H9 (cell line): ENCODE measurements around the gene MED27. TPM values are rescaled to one million over a fixed set of nuclear protein-coding genes. Genes with fewer than 3 reads are reported as not detected.

ENCODE experiments used
- DNase-seq: peaks from one replicate; pipeline ENCODE4 v3.0.0-alpha.2; 2017
- H2AFZ ChIP-seq: one replicate; pipeline ENCODE4 v1.6.1; 2013; ENCODE audit warnings: mild to moderate bottlenecking, low read length, control low read depth, moderate library complexity
- H2AK5ac ChIP-seq: 2 replicates; pipeline ENCODE4 v1.6.1; 2013; ENCODE audit warnings: low read length, control low read depth, mixed read lengths; ENCODE audit not compliant: insufficient read length
- H2BK120ac ChIP-seq: one replicate; pipeline ENCODE4 v1.6.1; 2013; ENCODE audit warnings: low read depth, mild to moderate bottlenecking, low read length, control low read depth, inconsistent platforms; ENCODE audit not compliant: poor library complexity, severe bottlenecking
- H2BK12ac ChIP-seq: 2 replicates; pipeline ENCODE4 v1.6.1; 2013; ENCODE audit warnings: low read length, control low read depth, mixed read lengths, low read depth; ENCODE audit not compliant: insufficient read length
- H2BK15ac ChIP-seq: 2 replicates; pipeline ENCODE4 v1.6.1; 2013; ENCODE audit warnings: low read depth, low read length, control low read depth
- H2BK20ac ChIP-seq: one replicate; pipeline ENCODE4 v1.6.1; 2013; ENCODE audit warnings: low read depth, mild to moderate bottlenecking, low read length, control low read depth, inconsistent platforms; ENCODE audit not compliant: poor library complexity, severe bottlenecking
- H2BK5ac ChIP-seq: 2 replicates; pipeline ENCODE4 v1.6.1; 2013; ENCODE audit warnings: low read length, control low read depth, mixed read lengths; ENCODE audit not compliant: insufficient read length
- H3K14ac ChIP-seq: 2 replicates; pipeline ENCODE4 v1.6.1; 2013; ENCODE audit warnings: low read length, control low read depth; ENCODE audit not compliant: insufficient read depth
- H3K18ac ChIP-seq: 2 replicates; pipeline ENCODE4 v1.6.1; 2013; ENCODE audit warnings: low read depth, mild to moderate bottlenecking, mixed read lengths, low read length, control low read depth; ENCODE audit not compliant: insufficient read length
- H3K23ac ChIP-seq: 2 replicates; pipeline ENCODE4 v1.6.1; 2013; ENCODE audit warnings: low read length, control low read depth, mixed read lengths, low read depth; ENCODE audit not compliant: insufficient read length
- H3K23me2 ChIP-seq: 2 replicates; pipeline ENCODE4 v1.6.1; 2013; ENCODE audit warnings: low read depth, mild to moderate bottlenecking, mixed read lengths, low read length, control low read depth; ENCODE audit not compliant: insufficient read length, poor library complexity, severe bottlenecking
- H3K27ac ChIP-seq: 2 replicates; pipeline ENCODE4 v1.5.1; 2013; ENCODE audit warnings: low read length, control low read depth, mixed read lengths, low read depth; ENCODE audit not compliant: insufficient read length
- H3K27me3 ChIP-seq: 2 replicates; pipeline ENCODE4 v1.6.1; 2013; ENCODE audit warnings: low read length, control low read depth, inconsistent platforms; ENCODE audit not compliant: insufficient read depth
- H3K4ac ChIP-seq: 2 replicates; pipeline ENCODE4 v1.6.1; 2013; ENCODE audit warnings: low read depth, mild to moderate bottlenecking, control low read depth, inconsistent platforms, low read length, moderate library complexity
- H3K4me1 ChIP-seq: 2 replicates; pipeline ENCODE4 v1.6.1; 2013; ENCODE audit warnings: low read length, control low read depth, inconsistent platforms; ENCODE audit not compliant: insufficient read depth
- H3K4me2 ChIP-seq: 2 replicates; pipeline ENCODE4 v1.6.1; 2013; ENCODE audit warnings: low read length, control low read depth, mixed read lengths; ENCODE audit not compliant: insufficient read length, insufficient read depth
- H3K56ac ChIP-seq: 2 replicates; pipeline ENCODE4 v1.6.1; 2013; ENCODE audit warnings: low read depth, mild to moderate bottlenecking, mixed read lengths, low read length, control low read depth; ENCODE audit not compliant: insufficient read length
- H3K79me1 ChIP-seq: 2 replicates; pipeline ENCODE4 v1.6.1; 2013; ENCODE audit warnings: low read depth, mild to moderate bottlenecking, moderate library complexity, low read length, control low read depth, inconsistent platforms; ENCODE audit not compliant: insufficient read depth, poor library complexity, severe bottlenecking
- H3K79me2 ChIP-seq: 2 replicates; pipeline ENCODE4 v1.6.1; 2013; ENCODE audit warnings: low read length, control low read depth, inconsistent platforms; ENCODE audit not compliant: insufficient read depth
- H3K9ac ChIP-seq: 2 replicates; pipeline ENCODE4 v1.6.1; 2013; ENCODE audit warnings: low read length, control low read depth, mixed read lengths; ENCODE audit not compliant: insufficient read length; ENCODE audit errors: extremely low read depth
- H3K9me3 ChIP-seq: one replicate; pipeline ENCODE4 v1.6.1; 2013; ENCODE audit warnings: low read depth, low read length, inconsistent platforms; ENCODE audit not compliant: control insufficient read depth
- H3T11ph ChIP-seq: one replicate; pipeline ENCODE4 v1.6.1; 2013; ENCODE audit warnings: mild to moderate bottlenecking, low read length, control low read depth, inconsistent platforms
- H4K20me1 ChIP-seq: one replicate; pipeline ENCODE4 v1.6.1; 2013; ENCODE audit not compliant: control insufficient read depth, insufficient read length, insufficient read depth
- H4K5ac ChIP-seq: 2 replicates; pipeline ENCODE4 v1.6.1; 2013; ENCODE audit warnings: low read depth, mild to moderate bottlenecking, mixed read lengths, low read length, control low read depth; ENCODE audit not compliant: insufficient read length
- H4K8ac ChIP-seq: replicated peaks from 2 replicates; pipeline ENCODE4 v1.6.1; 2013; ENCODE audit warnings: low read length, control low read depth, mixed read lengths, low read depth; ENCODE audit not compliant: insufficient read length
- H4K91ac ChIP-seq: 2 replicates; pipeline ENCODE4 v1.6.1; 2013; ENCODE audit warnings: low read depth, mild to moderate bottlenecking, moderate library complexity, mixed read lengths, low read length, control low read depth; ENCODE audit not compliant: insufficient read length
- H3K27ac Mint-ChIP-seq, 3 experiments: 2 replicates in 2 of 3; 3 replicates in 1 of 3; pipeline ENCODE4 v1.8.0; 2020 to 2021; ENCODE audit warnings: mixed read lengths in 3 of 3, mild to moderate bottlenecking in 1 of 3, moderate library complexity in 1 of 3
- H3K27me3 Mint-ChIP-seq: 2 replicates; pipeline ENCODE4 v1.8.0; 2021; ENCODE audit warnings: low read depth, mild to moderate bottlenecking, moderate library complexity, mixed read lengths
- H3K36me3 Mint-ChIP-seq, 3 experiments: 2 replicates in 2 of 3; 3 replicates in 1 of 3; pipeline ENCODE4 v1.8.0; 2020 to 2021; ENCODE audit warnings: low read depth in 3 of 3, mixed read lengths in 3 of 3; ENCODE audit not compliant: insufficient read depth in 1 of 3
- H3K4me1 Mint-ChIP-seq, 2 experiments: 2 replicates each; pipeline ENCODE4 v1.8.0; 2020; ENCODE audit warnings: mixed read lengths in 2 of 2
- H3K4me3 Mint-ChIP-seq, 2 experiments: 2 replicates in 1 of 2; 3 replicates in 1 of 2; pipeline ENCODE4 v1.8.0; 2020 to 2021; ENCODE audit warnings: mild to moderate bottlenecking in 2 of 2, mixed read lengths in 2 of 2, moderate library complexity in 1 of 2
- H3K9me3 Mint-ChIP-seq, 2 experiments: 2 replicates in 1 of 2; 3 replicates in 1 of 2; pipeline ENCODE4 v1.8.0; 2020; ENCODE audit warnings: mild to moderate bottlenecking in 2 of 2, mixed read lengths in 2 of 2, moderate library complexity in 1 of 2
- CTCF ChIP-seq: fragments of 200-600 bp; sonication (generic); conservative IDR thresholded peaks from 3 replicates; pipeline ENCODE4 v1.8.0; 2021; ENCODE audit warnings: antibody characterized with exemption, mild to moderate bottlenecking
- WGBS: extraction: QIAGEN DNeasy Blood & Tissue Kit; methylation state at CpG from one replicate; pipeline ENCODE4 v1.1.7; 2013; ENCODE audit warnings: missing lambda C conversion rate, low lambda C conversion rate, mixed read lengths; ENCODE audit not compliant: insufficient read length; ENCODE audit errors: extremely low coverage; 5-methylcytosine and 5-hydroxymethylcytosine counted together
- total RNA-seq: library from RNA; stranded (reverse); gene quantifications from 2 replicates; pipeline ENCODE4 v1.2.1, GENCODE V29; 2021

Gene MED27
- total RNA-seq, 1 experiment from 2014 or later = 33.5 TPM

GRCh38 chr9:131925677-131926177 is 153.9 kb downstream of the MED27 start:
- Mint-ChIP-seq H3K4me3 (no peak overlapping the region), H3K9me3 (no peaks in the 10 kb centered on the region), H3K4me1 (peaks cover 25 to 28% of the 10 kb centered on the region in 2 experiments), H3K27ac (peak overlapping the region in 1 of 3 experiments; percentile 27; a peak in 2 of 7 replicates), H3K27me3 (no peaks in the 10 kb centered on the region), H3K36me3 (peaks cover 0 to 3% (median 0%) of the 10 kb centered on the region in 3 experiments; a peak in 3 of 7 replicates)
- peaks cover 6% of the 10 kb centered on the region for H3K79me1 ChIP-seq
- H2AK5ac ChIP-seq = no peak overlapping the region
- no peaks in the 10 kb centered on the region for H3K79me2 ChIP-seq
- H2BK120ac ChIP-seq = no peak overlapping the region
- H3T11ph ChIP-seq = no peak overlapping the region
- H3K27me3 ChIP-seq = no peaks in the 10 kb centered on the region
- no peak overlapping the region for H3K23ac ChIP-seq
- H2AFZ ChIP-seq = no peak overlapping the region
- H4K20me1 ChIP-seq = no peaks in the 10 kb centered on the region
- H3K56ac ChIP-seq = no peak overlapping the region
- H2BK12ac ChIP-seq = no peak overlapping the region
- H3K9ac ChIP-seq = no peak overlapping the region
- no peak overlapping the region for H3K27ac ChIP-seq
- no CpG with 5 or more reads among the region's 6 CpGs for WGBS
- no peak overlapping the region for H4K91ac ChIP-seq
- no peak for TF ChIP-seq CTCF
- H2BK20ac ChIP-seq = no peak overlapping the region
- no peak overlapping the region for H2BK5ac ChIP-seq
- H3K14ac ChIP-seq = no peak overlapping the region
- no peak overlapping the region for H4K5ac ChIP-seq
- no peaks in the 10 kb centered on the region for H3K23me2 ChIP-seq
- H3K18ac ChIP-seq = no peak overlapping the region
- no peak for DNase-seq
- no peak overlapping the region for H3K4me2 ChIP-seq
- no peak overlapping the region for H2BK15ac ChIP-seq
- H4K8ac ChIP-seq = no peak overlapping the region
- H3K9me3 ChIP-seq = no peaks in the 10 kb centered on the region
- peaks cover 10% of the 10 kb centered on the region; the same call in 1 of the 2 replicates for H3K4me1 ChIP-seq
- no peak overlapping the region for H3K4ac ChIP-seq
